GM19455 (cell line): ENCODE results near the gene LSG1.
"Not testable (repeated sequence)": the region's sequence is repeated elsewhere in the genome, so short reads cannot be mapped to it uniquely, and the experiment has no call there.

ENCODE experiments used
- ATAC-seq: cut with Tn5 transposase; IDR thresholded peaks from one replicate; pipeline ENCODE4 v1.9.1; 2021; ENCODE audit not compliant: unreplicated experiment

Gene LSG1

DNA sequence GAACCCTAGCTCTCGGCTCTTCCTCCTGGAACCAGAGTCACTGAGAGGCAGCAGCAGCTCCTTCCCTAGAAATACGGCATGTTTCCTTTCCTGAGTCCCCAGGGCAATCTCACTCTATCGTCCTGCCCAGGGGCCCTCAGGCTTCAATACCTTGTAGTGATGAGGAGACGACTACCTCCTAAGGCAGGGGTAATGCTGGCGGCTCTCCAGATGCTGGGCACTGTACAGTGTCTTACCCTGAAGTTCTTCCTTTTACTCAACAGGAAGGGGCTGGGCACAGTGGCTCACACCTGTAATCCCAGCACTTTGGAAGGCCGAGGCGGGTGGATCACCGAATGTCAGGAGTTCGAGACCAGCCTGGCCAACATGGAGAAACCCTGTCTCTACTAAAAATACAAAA, 52.2 kb downstream of the LSG1 start:
- no peak for ATAC-seq

DNA sequence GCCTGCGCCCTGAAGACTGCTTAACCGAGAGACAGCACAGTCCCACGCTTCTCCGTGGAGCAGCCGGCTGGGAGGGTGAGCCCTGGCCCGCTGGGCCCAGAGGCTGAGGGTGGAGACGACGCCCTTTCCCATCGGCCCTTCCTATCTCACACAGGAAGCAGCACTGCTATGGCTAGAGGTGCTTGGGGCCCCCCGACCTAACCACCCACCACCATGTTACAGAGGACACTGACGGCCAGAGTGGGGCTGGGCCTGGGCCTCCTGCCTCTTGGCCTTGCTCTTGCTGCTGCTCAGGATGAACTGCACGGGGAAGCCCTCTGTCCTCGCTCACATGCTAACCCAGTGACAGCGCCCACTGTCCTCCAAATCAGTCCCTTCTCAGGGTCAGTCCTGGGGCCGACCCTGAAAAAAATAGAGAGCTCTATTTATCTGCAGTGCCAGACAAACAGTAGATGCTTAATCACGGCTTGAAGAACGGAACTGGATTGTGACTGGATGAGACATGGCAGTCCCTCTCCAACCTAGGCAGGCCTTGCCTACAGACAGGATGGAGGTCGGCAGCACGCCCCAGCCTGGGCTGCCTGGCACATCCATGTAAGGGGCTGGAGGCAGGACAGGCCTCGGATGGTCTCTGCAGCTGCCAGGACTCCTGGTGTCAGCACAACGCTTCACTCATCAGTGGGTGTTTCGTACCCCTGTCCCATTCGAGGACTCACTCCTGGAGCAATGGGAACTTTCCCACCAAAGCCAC, 53.0 kb downstream of the LSG1 start:
- no peak for ATAC-seq

DNA sequence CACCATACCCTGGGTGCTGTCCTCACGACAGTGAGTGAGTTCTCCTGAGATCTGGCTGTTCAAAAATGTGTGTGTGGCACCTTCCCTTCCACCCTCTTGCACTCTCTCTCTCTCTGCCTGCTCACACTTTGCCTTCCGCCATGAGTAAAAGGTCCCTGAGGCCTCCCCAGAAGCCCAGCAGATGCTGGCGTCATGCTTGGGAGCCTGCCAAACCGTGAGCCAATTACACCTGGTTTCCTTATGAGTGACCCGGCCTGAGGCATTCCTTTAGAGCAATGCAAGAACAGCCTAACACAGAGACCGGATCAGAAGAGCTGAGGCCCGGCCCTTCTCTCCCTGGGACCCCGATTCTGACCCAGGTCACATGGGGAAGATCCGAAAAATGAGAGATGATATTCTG, 54.2 kb downstream of the LSG1 start:
- ATAC-seq, result no peak

DNA sequence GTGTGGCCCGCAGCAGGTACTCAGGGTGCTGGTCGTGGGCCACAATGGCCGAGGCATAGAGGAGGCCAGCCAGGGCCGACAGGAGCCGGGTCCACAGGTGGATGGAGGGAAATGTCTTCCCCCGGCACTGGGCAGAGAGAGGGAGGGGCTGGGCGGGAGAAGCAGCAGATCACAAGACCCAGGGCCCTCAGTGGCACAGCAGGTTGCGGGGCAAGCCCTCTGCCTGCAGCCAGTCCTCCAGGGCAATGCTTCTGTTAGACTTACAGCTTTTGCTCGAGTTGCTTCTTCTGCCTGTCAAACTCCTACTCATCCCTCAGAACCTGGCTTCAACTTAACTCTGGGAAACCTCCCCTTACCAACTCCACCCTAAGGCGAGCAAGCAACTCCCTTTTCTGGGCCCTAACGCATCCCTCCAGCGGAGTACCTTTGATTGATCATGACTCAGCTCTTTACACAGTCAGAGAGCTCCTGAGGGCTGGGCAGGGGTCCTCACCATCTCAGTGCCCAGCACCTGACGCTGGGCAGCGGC, 54.8 kb downstream of the LSG1 start:
- no peak for ATAC-seq

DNA sequence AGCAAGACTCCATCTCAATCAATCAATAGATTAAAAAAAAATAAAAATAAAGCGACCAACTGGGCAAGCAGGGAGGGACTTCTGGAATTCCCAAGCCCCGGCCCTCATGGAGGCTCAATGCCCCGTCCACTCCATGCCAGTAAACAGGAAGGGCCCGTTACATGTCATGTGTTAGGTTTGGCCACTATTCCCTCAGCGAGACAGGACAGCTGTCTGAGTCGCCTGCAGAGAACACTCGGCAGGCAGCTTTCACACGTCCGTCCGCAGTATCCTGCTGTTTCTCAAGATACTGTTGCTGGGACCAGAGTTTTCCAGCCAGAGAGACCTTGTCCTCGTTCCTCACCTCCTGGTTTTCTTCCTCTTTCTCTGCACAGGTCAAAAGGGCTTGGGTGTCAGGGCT, 56.8 kb downstream of the LSG1 start:
- ATAC-seq, result no peak

DNA sequence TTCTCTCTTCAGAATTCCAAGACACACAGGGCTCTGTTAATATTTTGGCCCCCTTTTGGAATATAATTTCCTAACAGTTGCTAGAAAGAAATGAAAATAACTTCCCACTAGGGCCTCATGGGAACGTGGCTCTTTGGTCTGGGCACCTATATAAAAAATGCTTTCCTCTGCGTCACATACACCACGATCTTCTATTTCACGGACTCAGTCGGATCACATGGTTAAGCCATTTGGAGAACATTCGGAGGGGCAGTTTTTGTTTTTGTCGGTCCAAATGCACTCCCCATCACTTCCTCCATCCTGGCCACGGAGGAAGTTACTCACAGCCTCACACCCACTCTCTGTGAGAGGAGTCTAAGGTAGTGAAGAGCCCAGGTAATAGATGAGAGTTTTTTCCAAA, 59.8 kb downstream of the LSG1 start:
- no peak for ATAC-seq

DNA sequence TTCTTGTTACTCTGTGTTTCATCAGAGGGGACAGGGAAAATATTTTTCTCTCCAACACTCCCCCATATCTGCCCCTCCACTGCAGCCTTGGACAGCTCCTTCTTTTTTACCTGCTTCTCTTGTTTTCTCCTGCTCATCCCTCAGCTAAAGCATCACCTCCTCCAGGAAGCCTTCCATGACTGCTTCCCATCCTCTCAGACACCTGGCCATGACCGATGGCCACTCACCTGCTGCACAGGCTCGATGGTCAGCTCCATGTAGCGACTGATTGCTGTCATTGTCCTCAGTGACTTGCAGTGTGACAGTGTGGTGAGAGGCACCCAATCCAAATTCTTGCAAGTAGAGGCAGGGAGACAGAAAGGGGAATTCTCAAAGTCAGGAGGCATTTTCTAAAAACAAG, 61.3 kb downstream of the LSG1 start:
- no peak for ATAC-seq

DNA sequence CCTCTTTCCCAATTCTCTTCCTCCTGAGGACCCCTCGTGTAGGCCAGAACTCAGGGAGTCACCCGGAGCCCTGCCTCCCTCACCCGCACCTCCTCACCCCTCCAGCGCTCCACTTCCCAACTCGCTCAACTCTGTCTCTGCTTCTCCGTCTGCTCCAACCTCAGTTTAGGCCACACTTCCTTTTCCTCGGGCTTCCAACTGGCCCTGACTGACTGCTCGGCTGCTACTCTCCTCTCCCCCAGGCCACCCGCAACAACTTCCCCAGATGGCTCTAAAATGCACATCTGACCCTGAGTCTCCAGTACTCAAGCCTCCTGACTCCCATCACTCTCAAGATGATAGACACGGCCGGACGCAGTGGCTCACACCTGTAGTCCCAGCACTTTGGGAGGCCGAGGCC, 62.4 kb downstream of the LSG1 start:
- ATAC-seq, result no peak

DNA sequence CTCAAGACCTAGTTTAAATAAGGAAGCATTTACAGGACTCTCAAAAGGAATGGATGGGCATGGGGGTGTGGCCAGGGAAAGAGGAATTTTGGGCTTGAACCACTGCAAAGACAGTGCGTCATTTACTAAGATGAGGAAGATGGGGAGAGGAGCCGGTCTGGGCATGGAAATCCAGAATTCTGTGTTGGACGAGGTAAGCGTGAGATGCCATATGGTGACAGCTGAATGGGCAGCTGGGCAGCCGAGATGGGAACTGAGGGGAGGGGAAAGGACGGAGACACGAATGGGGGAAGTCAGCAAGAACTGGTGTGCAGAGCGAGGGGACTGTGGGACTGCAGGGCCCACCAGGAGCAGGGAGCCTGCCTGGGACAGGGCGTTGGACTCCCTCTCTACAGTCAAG, 63.0 kb downstream of the LSG1 start:
- ATAC-seq, result no peak

DNA sequence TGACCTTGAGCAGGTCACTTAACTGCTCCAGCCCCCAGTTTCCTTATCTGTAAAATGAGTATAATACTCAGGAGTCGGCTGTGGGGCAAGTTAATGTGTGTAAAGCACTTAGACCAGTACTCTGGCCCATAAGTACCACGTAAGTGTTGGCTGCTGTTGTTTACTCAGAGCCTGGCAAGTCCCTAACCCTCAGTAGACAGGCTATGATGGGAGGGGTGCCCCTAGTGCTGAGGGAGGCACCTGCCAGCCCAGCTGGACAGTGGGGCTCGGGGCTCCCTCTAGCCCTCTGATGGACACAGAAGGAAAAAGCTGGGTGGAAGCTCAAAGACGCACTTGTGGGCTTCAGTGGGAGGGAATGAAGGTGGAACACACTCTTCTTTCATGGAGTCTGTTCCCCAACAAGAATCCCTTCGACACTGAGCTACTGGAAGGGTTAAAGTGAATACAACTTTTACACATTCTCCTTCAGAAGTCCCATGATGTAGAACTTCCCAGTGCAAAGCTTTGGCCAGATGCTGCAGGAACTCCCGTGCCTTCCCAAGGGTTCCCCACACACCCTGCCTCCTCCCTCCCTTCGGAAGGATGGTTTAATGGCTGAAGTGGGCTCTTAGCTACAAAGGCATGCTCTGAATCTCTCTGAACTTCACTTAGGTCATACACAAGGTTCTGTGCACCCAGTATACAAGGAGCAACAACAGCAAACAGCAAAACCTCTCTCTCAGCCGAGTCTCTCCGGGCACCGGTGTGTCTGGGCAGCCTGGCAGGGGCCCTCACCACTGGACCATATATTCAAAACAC, 64.2 kb downstream of the LSG1 start:
- ATAC-seq, result no peak

DNA sequence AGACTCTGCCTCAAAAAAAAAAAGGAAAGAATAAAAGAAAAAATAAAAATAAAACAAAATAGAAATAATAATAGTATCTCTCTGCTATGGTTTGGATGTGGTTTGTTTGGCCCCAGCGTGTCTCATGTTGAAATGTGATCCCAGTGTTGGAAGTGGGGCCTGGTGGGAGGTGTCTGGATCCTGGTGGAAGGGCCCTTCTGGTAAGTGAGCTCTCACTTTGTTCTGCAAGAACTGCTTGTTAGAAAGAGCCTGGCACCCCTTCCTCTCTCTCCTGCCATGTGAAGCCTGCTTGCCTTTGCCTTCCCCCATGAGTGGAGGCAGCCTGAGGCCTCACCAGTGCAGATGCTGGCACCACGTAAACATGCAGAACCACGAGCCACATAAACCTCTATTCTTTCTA, 65.0 kb downstream of the LSG1 start:
- ATAC-seq, result no peak

DNA sequence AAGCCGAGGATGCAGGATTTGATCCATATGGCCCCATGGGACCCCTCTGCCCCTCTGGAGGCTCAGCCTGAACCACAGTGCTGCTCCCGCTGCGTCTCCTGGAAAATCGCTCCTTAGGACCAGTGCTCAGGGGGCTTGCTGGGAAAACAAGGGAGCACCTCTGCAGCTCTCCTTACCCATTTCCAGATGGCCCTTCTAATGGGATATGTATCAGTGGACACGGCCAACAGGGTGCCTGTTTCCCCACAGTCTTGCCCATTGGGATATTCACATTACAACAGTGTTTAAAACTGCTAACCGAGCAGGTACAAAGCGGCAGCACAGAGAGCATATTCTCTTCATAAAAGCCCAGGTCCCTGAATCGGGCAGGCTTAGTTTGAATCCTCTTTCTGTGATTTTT, 65.8 kb downstream of the LSG1 start:
- ATAC-seq, result no peak

DNA sequence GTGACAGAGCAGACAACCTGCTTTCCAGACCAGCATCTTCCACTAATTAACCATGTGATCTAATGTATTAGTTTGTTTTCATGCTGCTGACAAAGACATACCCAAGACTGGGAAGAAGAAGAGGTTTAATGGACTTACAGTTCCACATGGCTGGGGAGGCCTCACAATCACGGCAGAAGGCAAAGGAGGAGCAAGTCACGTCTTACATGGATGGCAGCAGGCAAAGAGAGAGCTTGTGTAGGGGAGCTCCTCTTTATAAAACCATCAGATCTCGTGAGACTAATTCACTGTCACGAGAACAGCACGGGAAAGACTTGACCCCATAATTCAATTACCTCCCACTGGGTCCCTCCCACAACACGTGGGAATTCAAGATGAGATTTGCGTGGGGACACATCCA, 66.7 kb downstream of the LSG1 start:
- ATAC-seq, result not testable (repeated sequence)

DNA sequence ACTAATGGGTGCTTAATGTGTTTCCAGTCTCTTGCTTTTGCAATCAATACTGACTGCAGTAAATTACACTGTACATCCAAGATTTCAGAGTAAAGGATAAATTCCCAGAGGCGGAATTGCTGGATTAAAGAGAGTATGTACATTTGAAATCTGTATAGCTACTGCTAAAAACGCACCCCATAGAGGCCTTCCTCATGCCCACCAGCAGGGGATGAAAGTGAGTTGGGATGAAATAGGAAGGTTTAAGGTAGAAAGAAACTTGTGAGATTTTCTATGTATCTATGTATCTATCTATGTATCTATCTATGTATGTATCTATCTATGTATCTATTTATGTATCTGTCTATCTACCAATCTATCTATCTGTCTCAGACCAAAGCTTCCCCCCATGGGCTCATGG, 67.2 kb downstream of the LSG1 start:
- ATAC-seq, result no peak

DNA sequence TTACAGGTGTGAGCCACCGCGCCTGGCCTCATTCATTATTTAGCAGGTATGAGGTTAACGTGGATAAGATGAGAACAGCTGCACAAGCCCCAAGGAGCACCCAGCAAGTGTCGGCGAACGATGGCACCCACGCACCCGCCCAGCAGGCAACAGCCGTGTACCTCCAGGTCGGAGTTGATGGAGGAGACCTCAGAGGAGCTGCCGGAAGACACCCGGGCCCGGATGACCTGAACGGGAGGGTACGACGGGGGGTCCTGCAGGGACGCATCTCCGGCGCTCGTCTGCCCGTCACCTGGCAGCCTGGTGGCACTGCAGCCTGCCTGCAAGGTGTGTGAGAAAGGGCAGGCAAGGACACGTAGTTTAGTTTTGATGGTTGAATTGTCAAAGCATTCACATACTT, 67.9 kb downstream of the LSG1 start:
- no peak for ATAC-seq

DNA sequence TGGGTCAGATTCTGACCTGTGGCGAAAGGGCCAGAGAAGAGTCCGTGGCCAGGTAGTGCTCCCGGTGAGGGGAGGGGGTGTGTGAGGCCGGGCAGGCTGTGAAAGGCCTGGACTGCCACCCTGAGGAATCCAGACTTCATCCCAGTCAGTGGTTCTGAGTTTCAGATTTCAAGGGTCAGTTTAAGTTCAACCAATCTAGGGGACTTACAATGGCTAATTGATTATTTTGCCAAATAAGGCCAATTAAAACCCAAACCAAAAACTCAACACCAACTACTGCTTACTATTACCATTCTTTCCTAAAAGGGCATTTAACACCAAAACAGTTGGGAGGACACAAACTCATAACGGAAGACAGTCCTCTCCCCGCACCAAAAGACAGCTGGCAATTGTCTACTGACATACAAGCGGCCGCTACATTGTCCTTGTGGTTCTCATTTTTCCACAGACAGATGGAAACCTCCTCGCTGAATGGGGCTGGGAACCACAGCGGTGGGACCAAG, 69.3 kb downstream of the LSG1 start:
- no peak for ATAC-seq

DNA sequence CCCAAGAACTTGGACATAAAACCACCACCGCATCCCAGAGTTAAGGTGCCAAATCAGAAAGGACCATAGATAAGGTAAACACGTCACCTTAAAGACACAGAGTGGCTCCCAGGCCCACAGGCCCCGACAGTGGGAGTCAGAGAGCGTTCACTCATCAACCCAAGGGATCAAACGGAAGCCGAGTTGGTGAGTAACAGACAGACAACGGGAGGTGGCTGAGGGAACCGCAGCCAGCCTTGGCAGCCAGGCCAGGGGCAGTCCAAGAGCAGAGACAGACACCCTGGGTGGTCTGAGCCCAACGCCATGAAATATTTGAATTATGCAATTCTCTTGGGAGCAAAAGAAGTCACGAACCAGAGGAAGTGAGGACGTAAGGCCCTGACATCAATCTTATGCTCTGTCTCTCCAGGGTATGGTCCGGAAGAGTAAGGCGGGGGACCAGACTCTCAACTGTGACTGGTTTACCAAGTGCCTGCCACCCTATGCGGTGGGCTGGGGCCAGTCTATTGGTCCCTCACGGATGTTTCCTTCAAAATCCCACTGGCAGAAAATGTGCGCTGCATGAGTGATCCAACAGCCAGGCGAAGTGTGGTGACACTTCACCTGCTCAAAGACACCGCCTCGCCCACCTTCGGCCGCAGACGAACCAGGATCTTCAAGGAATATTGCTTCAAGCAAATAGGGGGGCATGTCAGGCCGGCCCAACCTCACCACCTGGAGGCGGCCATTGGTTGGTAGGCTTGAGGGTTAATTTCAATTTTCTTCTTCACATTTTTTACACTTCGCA, 73.0 kb downstream of the LSG1 start:
- ATAC-seq, result no peak

DNA sequence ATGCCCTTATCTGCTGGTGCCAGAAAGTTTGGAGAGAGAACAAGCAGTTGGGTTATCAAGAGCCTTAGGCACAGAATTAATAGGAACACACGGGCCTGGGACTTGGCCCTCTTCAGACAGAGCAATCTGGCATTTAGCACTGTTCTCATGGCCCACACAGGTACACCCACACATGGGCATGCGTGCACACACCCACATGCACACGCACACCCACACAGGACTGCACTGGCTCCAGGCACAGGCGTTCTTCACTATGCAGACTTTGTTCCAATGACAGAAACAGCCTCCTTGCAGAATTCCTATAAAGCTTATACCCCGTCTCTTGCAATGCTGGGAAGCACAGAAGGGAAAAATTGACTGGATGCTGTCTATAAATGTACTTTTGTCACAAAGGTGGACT, 75.1 kb downstream of the LSG1 start:
- ATAC-seq, result no peak

DNA sequence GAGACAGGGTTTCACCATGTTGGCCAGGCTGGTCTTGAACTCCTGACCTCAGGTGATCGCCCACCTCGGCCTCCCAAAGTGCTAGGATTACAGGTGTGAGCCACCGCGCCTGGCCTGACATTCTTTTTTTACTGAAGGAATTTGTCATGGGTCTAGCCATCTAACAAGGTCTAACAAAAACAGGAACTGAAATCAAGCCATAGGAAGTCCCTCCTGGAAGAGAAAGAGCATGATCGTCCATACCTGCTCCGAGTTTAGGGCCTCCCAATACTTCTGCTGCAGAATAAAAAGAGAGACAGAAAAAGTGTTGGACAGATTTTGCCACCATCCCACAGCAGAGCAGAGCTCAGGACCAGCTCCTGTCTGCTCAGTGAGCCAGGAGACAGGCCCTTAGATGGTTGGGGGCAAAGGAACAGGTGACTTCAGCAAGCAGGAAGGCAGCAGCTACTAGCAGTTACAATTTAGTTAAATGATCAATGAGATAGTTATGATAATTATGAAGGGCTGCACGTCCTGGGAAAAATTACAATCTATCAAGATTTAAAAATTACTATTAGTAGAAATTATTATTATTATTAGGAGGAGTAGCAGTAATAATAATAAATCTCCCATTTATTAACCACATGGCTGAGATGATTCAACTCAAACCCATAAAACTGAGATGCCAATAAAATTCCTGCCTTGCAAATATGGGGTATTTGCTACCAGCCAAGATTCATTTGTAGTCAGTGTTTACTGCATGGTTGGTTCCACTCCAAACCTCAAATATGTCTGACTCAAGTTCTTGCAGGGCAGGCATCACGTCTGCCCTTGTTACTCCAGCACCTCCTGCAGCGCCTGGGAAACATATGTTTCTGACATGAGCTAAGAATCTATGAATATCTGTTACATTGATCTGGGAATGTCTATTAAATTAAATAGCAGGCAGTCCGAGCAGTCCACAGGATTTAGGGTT, 78.9 kb downstream of the LSG1 start:
- ATAC-seq, result no peak
